Frontal cortex (tissue), 4 donors: Measurements from ENCODE around the gene KRTAP9-1. TPM values are rescaled to one million over a fixed set of nuclear protein-coding genes. Genes with fewer than 3 reads are reported as not detected.
"Not testable (repeated sequence)": the region's sequence is repeated elsewhere in the genome, so short reads cannot be mapped to it uniquely, and the experiment has no call there.

Source experiments
- DNase-seq, 2 donors: peaks; one replicate each; pipeline ENCODE4 v3.0.0; 2012; ENCODE audit warnings: low spot score in 2 of 2
- FAIRE-seq: peaks from 2 replicates; lab custom pipeline; 2012; peaks lifted over from hg19 to GRCh38; lab: Jason Lieb, UNC
- total RNA-seq: library from RNA; depleted of rRNA; stranded (reverse); fragments of >200 nt; gene quantifications from one replicate; pipeline ENCODE4 v1.2.3, GENCODE V29; 2014
- donor health status: control.
- donor health status: control.
- donor health status: control.

The KRTAP9-1 gene
- not detected for total RNA-seq

DNA sequence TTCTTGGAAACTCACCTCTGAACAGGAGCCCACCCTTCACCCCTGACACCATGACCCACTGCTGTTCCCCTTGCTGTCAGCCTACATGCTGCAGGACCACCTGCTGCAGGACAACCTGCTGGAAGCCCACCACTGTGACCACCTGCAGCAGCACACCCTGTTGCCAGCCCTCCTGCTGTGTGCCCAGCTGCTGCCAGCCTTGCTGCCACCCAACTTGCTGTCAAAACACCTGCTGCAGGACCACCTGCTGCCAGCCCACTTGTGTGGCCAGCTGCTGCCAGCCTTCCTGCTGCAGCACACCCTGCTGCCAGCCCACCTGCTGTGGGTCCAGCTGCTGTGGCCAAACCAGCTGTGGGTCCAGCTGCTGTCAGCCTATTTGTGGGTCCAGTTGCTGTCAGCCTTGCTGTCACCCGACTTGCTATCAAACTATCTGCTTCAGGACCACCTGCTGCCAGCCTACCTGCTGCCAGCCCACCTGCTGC, at the start of gene KRTAP9-1:
Gene KRTAP9-1, plus strand, starts transcription at position 51 of the 482 bp plus-strand sequence. Its CDS starts 0 bp downstream, at position 51.
- DNase-seq, FAIRE-seq: not testable (repeated sequence)

DNA sequence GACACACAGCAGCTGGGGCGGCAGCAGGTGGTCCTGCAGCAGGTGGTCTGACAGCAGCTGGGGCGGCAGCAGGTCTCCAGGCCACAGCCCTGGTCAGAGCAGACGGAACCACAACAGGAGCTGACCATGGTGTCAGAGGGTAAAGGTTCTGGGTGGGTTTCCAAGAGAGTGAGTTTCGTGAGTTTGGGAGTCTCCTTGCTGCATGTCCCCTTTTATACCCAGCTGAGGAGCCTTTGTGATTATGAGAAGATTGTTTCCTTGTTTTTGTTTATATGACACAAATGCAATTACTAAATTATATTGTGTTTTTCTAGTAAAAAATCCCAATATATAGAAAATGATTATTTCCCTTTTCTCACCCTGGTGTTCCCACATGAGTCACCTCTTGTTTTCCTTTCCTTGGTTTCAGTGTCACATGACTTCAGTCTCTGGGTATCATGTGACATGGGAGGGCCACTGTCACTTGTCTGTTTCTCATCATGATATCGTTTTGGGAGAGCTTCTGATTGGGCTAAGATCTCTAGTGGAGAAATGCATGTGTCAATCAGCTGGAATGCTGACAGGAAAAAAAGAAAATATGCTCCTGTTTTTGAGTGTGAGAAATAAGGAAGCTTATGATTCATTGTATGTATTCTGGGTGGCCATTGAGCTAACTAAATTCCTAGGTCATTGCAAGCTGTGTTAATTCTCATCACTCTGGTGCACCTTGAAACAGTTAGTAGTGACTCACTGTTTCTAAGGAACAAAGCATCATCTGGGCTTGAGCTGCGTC, 49.1 kb upstream of the KRTAP9-1 start, which contains the start of gene KRTAP4-6:
Gene KRTAP4-6, minus strand, starts transcription at position 185 of the 772 bp plus-strand sequence. Its CDS starts 57 bp downstream, at position 128.
- no peak for FAIRE-seq

GRCh38 chr17:41141361-41141760, 48.3 kb upstream of the KRTAP9-1 start:
- FAIRE-seq (no peak), DNase-seq (no peak)

More for the DNA sequence above, 49.1 kb upstream of the KRTAP9-1 start, which contains the start of gene KRTAP4-6:
- no peak for DNase-seq

GRCh38 chr17:41144846-41145245, 44.8 kb upstream of the KRTAP9-1 start:
- no peak for FAIRE-seq
- no peak for DNase-seq

DNA sequence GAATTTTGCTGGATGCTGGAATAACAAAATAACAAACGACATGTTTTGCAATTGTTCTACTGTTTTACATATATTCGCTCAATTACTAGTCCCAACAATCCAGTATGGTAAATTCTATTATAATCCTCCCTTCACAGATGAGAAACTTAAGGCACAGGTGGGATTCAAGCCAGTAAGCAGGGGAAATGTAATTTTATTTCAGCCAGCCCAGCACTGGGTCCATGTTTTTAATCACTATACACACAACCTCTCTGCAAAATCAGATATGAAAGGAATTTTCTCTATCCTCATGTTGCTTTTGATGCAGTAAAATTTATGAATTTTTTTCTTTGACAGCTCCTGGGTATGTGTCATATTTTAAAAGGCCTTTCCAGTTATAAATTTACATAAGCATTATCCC, 44.4 kb upstream of the KRTAP9-1 start:
- DNase-seq (no peak), FAIRE-seq (no peak)

- FAIRE-seq = no peak
- DNase-seq = no peak
Measured at GRCh38 chr17:41147531-41148204, 42.0 kb upstream of the KRTAP9-1 start.

- not testable (repeated sequence) for FAIRE-seq, DNase-seq
Measured at GRCh38 chr17:41148971-41149651, 40.6 kb upstream of the KRTAP9-1 start.

DNA sequence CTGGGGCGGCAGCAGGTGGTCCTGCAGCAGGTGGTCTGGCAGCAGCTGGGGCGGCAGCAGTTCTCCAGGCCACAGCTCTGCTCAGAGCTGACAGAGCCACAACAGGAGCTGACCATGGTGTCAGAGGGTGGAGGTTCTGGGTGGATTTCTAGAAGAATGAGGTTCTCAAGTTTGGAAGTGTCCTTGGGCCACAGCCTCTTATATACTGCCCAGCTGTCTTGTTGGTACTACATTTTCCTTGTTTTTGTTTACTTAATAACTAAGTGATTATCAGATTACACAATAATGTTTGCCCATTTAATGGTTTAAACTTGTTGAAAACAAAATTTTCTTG, 40.1 kb upstream of the KRTAP9-1 start, which contains the start of gene KRTAP4-5:
Gene KRTAP4-5, minus strand, starts transcription at position 174 of the 334 bp plus-strand sequence. Its CDS starts 58 bp downstream, at position 116.
- FAIRE-seq (no peak), DNase-seq (no peak)

- DNase-seq = no peak
- FAIRE-seq = no peak
Measured at GRCh38 chr17:41150026-41150425, 39.7 kb upstream of the KRTAP9-1 start.

DNA sequence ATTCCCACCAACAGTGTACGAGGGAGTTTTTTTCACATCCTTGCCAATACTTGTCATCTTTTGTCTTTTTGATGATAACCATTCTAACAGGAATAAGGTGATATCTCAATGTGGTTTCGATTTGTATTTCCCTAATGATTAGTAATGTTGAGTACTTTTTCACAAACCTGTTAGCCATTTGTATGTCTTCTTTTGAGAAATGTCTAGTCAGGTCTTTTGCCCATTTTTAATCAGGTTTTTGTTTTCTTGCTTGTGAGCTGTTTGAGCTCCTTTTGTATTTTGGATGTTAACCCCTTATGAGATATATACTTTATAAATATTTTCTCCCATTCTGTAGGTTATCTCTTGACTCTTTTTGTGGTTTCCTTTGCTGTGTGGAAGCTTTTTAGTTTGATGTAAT, 38.2 kb upstream of the KRTAP9-1 start:
- FAIRE-seq (no peak), DNase-seq (no peak)

DNA sequence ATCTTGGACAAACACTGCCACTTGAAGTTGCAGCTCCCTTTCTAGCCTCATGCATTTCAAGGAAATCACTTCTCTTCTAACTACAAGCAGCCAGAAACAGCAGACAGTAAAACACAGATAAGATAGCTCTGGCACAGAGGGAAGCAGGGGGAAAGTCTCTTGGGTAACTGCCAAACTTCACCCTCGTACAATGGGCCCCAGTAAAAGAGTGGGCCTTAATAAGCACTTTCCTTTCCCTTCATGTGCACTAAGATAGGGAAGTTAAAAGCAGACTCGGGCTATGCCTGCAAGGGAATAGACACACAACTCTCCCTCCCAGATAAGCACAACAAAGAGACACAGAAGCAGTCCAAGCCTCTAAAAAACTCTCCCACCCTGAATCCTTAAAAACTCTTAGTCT, 35.8 kb upstream of the KRTAP9-1 start:
- FAIRE-seq = no peak
- DNase-seq = no peak

DNA sequence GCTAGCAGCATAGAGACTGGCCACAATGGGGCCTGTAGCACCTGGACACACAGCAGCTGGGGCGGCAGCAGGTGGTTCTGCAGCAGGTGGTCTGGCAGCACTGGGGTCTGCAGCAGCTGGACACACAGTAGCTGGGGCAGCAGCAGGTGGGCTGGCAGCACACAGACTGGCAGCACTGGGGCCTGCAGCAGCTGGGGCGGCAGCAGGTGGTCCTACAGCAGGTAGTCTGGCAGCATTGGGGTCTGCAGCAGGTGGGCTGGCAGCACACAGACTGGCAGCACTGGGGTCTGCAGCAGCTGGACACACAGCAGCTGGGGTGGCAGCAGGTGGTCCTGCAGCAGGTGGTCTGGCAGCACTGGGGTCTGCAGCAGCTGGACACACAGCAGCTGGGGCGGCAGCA, 29.5 kb upstream of the KRTAP9-1 start:
- not testable (repeated sequence) for DNase-seq, FAIRE-seq

DNA sequence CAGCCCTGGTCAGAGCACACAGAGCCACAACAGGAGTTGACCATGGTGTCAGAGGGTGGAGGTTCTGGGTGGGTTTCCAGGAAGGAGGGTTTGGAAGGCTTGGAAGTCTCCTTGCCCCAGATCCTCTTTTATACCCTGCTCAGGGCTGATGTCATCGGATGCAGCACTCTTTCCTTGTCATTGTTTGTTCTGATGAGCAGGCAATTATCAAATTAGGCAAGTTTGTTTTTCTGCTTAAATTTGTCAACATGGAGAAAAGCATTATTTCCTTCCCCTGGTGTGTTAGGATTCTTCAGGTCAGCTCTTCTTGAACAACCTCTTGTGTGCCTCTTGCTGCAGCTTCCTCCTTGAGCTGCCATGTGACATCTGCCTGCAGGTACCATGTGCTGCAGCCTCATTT, 29.0 kb upstream of the KRTAP9-1 start, which contains the start of gene KRTAP4-4:
Gene KRTAP4-4, minus strand, starts transcription at position 101 of the 400 bp plus-strand sequence. Its CDS starts 57 bp downstream, at position 44.
- FAIRE-seq = no peak

GRCh38 chr17:41163828-41164227, 25.9 kb upstream of the KRTAP9-1 start:
- DNase-seq = no peak
- no peak for FAIRE-seq

More for the DNA sequence above, 29.0 kb upstream of the KRTAP9-1 start, which contains the start of gene KRTAP4-4:
- DNase-seq = no peak

DNA sequence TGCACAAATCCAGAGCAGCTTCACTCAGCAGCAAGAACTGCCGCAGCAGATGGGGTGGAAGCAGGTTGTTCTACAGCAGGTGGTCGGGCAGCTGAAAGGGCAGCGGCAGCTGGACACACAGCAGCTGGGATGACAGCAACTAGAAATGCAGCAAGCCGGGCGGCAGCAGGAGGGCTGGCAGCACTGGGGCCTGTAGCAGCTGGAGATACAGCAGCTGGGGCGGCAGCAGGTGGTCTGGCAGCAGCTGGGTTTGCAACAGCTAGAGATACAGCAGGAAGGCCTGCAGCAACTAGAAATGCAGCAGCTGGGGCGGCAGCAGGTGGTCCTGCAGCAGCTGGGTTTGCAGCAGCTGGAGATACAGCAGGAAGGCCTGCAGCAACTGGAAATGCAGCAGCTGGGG, 22.1 kb upstream of the KRTAP9-1 start:
- FAIRE-seq = no peak
- DNase-seq = no peak

GRCh38 chr17:41168121-41168520, 21.6 kb upstream of the KRTAP9-1 start, which contains the start of gene KRTAP4-3:
Gene KRTAP4-3, minus strand, starts transcription at chr17:41168221. Its CDS starts 49 bp downstream, at chr17:41168172.
- FAIRE-seq = no peak

DNA sequence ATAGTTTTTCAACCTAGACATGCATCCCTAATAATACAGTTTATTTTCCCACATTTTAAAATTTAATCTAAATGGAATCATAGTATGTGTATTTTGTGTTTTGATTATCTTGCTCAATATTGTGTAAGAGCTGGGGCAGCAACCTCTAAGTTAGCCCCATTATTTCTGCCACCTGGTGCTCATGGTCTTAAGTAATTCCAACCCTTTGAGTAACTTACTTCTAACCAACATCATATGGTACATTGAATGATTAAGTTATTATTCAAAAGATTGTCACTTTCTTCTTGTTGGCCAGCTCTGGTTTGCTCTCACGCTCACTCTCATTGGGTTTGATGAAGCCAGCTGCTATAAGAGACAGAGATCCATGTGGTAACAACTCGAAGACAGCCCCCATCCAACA, 17.8 kb upstream of the KRTAP9-1 start:
- DNase-seq = no peak
- FAIRE-seq = no peak

More at GRCh38 chr17:41168121-41168520, 21.6 kb upstream of the KRTAP9-1 start, which contains the start of gene KRTAP4-3:
- DNase-seq = no peak

GRCh38 chr17:41176744-41177387, 12.8 kb upstream of the KRTAP9-1 start:
- DNase-seq = no peak
- no peak for FAIRE-seq

DNA sequence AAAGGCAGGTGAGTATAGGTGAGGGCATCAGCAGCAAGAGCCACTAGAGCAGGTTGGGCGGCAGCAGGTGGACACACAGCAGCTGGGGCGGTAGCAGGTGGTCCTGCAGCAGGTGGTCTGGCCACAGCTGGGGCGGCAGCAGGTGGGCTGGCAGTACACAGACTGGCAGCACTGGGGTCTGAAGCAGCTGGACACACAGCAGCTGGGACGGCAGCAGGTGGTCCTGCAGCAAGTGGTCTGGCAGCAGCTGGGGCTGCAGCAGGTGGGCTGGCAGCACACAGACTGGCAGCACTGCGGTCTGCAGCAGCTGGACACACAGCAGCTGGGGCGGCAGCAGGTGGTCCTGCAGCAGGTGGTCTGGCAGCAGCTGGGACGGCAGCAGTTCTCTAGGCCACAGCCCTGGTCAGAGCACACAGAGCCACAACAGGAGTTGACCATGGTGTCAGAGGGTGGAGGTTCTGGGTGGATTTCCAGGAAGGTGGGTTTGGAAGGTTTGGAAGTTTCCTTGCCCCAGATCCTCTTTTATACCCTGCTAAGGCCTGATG, 11.9 kb upstream of the KRTAP9-1 start, which contains the start of gene KRTAP4-2:
Gene KRTAP4-2, minus strand, starts transcription at position 495 of the 545 bp plus-strand sequence. Its CDS starts 57 bp downstream, at position 438.
- FAIRE-seq (no peak), DNase-seq (no peak)
